Head of caudate nucleus (tissue), 42 donors: ENCODE results near the gene RRAD.

Experiments
- DNase-seq, 42 donors: peaks; one replicate each; pipeline versions ENCODE4 v3.0.0 to v3.0.0-alpha.2; 2020 to 2021; ENCODE audit warnings: mixed read lengths in 7 of 42
- intact Hi-C: fragments of 100-400 bp; cut with DNase I; formaldehyde crosslinking; loops from one replicate; pipeline ENCODE4 v1.15.0; 2022

RRAD gene

GRCh38 chr16:66923247-66923731, 2.0 kb downstream of the RRAD start:
- DNase-seq: peak in 3 of 42 donors; percentile 20 to 49 (median 36)

DNA sequence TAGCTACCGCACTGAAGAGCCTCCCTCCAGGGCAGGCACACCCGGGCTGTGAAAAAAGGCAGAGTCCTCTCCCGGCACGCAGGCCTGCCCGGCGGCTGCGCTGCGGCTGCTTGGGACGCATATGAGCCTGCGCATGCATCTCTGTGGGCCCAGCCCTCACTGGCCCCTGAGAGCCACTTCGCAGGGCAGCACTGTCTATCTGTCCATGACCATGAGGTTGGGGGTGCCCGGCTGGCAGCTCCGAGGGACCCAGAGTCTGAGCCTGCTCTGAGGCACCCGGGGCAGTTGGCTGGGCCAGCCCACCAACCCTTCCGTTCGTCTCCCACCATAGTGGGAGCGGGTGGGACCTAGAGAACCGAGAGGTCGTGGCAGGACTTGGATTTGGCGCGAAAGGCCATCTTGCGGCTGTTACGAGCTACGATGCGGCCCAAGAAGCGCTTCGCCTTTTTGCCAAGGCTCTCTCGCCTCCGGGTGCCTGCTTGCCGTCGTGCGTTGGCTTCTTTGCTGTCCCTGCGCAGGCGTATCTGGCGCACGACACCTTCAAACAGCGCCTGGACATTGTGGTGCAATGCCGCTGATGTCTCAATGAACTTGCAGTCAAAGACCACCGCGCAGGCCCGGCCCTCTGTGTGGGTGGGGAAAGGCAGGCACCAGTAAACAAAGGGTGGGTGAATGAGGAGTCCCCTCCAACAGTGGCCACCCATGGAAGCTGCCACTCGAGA, 3.4 kb downstream of the RRAD start:
- intact Hi-C loops: no loop called here

More at GRCh38 chr16:66923247-66923731, 2.0 kb downstream of the RRAD start:
- intact Hi-C loops: no loop called here

GRCh38 chr16:66920924-66921680, 4.2 kb downstream of the RRAD start:
- DNase-seq: no peak
- intact Hi-C loops: no loop called here

More for the DNA sequence above, 3.4 kb downstream of the RRAD start:
- DNase-seq: no peak

DNA sequence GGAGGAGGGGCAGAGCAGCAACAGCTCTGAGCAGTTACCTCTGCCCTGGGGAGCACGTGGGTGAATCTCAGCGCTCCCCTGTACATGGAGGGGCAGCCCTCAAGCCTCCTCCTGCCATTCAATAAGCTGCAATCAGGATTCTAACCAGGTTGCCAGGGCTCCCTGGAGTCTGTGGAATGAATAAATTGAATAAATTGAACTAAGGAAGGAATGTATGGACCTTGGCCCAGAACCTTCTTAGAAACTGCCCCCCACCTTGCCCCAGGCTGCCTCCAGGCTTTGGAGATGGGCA, 5.1 kb downstream of the RRAD start:
- intact Hi-C loops: no loop called here
- DNase-seq: no peak

- intact Hi-C loops: no loop called here
- no peak for DNase-seq
Observed at GRCh38 chr16:66919569-66920298, 5.6 kb downstream of the RRAD start.

GRCh38 chr16:66918803-66919568, 6.3 kb downstream of the RRAD start, which contains the start of gene CDH16:
CDH16 (minus strand) TSS chr16:66918885; CDS start chr16:66918065, 820 bp downstream.
- intact Hi-C loops: no loop called here
- no peak for DNase-seq

DNA sequence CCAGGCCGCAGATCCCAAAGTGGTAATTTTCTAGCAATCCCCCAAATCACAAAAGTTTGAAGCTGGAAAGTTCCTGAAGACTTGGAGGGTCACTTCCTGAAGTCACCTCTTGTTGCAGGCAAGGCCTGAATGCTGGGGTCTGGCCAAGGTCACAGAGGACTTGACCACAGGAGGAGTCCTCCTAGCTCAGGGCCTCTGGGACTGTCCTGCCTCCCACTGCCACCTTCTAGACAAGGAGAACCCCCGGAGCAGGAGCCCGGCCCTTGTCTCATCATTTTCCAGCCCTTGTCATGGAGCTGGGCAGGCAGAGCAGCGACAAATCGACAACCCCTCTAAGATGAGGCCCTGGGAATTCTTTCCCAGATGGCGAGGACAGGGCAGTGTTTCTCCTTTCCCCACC, 7.0 kb downstream of the RRAD start:
- no peak for DNase-seq
- intact Hi-C loops: no loop called here

- DNase-seq: no peak
- intact Hi-C loops: no loop called here
Observed at GRCh38 chr16:66917741-66918140, 7.6 kb downstream of the RRAD start.

DNA sequence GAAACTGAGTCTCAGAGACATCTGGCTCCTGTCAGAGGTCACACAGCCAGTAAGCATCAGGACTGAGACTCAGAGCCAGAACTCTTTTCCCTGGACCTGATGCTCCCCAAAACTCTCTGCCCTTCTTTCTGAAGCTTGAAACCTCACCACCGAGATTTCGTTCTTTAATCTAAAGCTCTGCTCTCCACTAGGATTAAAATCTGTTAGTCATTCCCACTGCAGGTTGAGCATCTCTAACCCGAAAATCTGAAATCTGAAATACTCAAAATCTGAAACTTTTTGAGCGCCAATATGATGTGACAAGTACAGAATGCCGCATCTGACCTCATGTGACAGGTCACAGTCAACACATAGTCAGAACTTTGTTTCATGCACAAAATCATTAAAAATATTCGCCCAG, 8.8 kb downstream of the RRAD start:
- intact Hi-C loops: no loop called here
- DNase-seq: no peak

- intact Hi-C loops: no loop called here
- DNase-seq: no peak
Observed at GRCh38 chr16:66915041-66915440, 10.3 kb downstream of the RRAD start.

DNA sequence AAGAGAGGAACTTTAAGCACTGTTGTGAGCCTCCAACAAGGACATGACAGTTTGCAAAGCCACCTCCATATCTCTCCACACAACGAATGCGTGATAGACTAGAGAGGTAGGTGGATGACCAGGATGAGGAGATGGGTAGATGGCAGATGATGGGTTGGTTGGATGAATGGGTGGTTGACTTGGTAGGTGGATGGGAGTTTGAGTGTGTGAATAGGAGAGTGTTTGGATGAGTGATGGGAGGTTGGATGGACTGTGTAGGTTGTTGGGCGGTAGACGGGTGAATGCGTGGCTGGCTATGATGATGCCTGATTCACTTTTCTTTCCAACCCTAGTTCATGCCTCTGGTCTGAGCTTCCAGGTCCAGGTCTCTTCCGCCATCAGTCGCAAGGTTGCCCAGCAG, 10.8 kb downstream of the RRAD start:
- no peak for DNase-seq
- intact Hi-C loops: no loop called here

- intact Hi-C loops: no loop called here
- no peak for DNase-seq
Observed at GRCh38 chr16:66913711-66914110, 11.6 kb downstream of the RRAD start.

- no peak for DNase-seq
- intact Hi-C loops: no loop called here
Observed at GRCh38 chr16:66913081-66913480, 12.3 kb downstream of the RRAD start.

GRCh38 chr16:66911801-66912200, 13.5 kb downstream of the RRAD start:
- DNase-seq: no peak

DNA sequence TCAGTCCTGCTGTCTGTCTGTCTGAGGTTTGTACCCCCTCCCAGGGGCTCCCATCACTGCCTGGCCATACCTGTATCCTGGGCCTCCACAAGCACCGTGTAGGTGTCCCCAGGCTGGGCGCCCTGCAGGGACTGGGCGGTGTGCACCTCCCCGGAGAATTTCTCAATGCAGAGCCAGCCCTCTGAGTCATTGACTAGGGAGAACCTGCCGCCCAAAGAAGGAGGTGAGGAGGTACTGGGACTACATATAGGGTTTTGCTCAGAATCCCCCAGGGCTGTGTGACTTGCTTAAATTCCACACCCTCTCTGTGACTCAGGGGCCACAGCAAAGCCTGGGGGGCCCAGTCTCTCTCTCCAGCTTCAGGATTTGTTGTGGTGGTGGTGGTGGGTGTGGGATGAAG, 14.2 kb downstream of the RRAD start:
- no peak for DNase-seq
- intact Hi-C loops: no loop called here

More at GRCh38 chr16:66911801-66912200, 13.5 kb downstream of the RRAD start:
- intact Hi-C loops: no loop called here

DNA sequence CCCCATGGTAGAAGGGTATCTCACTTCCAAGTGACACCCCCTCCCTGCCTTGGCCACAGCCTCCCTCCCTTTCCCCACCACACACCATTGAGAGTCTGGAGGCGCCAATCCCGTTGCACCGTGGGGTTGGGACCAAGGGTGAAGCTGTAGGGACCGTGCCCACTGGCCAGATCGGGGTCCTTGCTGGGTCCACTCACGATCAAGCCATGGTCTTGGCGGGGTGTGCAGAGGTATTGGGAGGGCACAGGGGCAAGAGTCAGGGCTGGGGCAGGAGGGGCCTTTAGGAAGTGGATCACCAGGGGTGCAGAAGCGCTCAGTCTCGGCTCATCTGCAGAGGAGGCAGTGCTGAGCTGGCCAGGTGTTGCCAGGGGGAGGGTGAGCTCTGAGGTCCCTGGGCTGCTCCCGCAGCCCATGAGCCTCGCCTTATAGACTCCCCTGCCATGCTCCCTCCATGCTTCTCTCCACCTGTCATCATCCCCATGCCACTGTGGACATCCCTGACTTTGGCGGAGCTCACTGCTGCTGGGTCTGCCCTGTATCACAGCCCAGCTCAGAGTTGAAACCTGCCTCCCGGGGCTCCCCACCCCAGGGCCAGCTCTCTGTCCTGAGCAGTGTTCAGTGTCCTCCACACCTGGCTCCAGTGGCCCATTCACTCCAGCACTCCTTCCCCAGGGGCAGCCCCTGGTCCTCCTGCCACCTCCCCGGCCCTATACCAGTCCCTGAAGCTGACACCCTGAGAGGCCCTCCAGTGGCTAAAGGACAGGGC, 15.0 kb downstream of the RRAD start:
- DNase-seq: no peak
- intact Hi-C loops: no loop called here

DNA sequence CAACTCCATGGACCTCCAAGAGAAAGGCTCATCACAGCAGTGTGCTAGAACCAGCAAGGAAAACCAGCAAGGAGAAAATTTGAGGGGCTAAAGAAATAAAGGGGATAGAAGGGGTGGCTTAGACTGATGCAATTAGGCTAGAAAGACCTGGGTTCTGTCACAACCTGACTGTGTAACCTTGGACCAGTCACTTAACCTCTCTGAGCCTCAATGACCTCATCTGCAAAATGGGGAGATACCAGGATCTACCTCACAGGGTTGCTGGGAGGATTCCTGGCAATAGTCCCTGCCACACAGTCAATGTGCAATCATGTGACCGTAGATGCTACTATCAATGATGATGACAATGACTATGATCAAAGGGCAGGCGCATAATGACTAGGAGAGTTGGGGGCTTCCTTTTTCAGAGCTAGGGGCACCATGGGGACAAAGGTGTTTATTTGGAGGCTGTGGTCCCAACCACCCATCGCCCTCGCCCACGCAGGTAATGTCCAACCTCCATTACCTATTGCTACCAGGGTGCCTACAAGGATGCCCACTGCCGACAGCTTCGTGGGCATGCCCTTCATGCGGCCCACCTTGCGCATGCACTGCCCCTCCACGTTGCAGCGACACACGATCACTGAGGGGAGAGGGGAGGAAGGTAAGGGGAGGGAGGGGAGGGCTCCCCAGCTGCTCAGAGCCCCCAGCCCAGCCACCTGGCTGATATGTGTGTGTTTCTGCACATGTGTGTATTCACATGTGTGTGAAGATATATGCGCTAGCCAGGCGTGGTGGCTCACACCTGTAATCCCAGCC, 16.4 kb downstream of the RRAD start:
- DNase-seq: no peak
- intact Hi-C loops: no loop called here

GRCh38 chr16:66908116-66908515, 17.2 kb downstream of the RRAD start:
- DNase-seq: no peak

More at GRCh38 chr16:66908116-66908515, 17.2 kb downstream of the RRAD start:
- intact Hi-C loops: no loop called here
